HepG2 (cell line): ENCODE measurements around the gene TANC1. TPM values are rescaled to one million over a fixed set of nuclear protein-coding genes. Genes with fewer than 3 reads are reported as not detected.

Source experiments
- CBX5 ChIP-seq: sonication (generic); formaldehyde crosslinking; IDR thresholded peaks from 2 replicates; pipeline ENCODE4 v1.4.0; 2020; ENCODE audit warnings: missing genetic modification reagents, borderline replicate concordance
- HDAC2 ChIP-seq: sonication (generic); formaldehyde crosslinking; IDR thresholded peaks from 2 replicates; pipeline ENCODE4 v1.4.0; 2020; ENCODE audit warnings: missing genetic modification reagents
- NFIC ChIP-seq: IDR thresholded peaks from 2 replicates; pipeline ENCODE4 v1.6.1; 2012; ENCODE audit warnings: mild to moderate bottlenecking, low read length, inconsistent platforms
- TARDBP ChIP-seq: sonication (generic); formaldehyde crosslinking; IDR thresholded peaks from 2 replicates; pipeline ENCODE4 v1.8.0; 2022; ENCODE audit warnings: mild to moderate bottlenecking, missing genetic modification reagents
- ZNF138 ChIP-seq: sonication (generic); formaldehyde crosslinking; IDR thresholded peaks from 2 replicates; pipeline ENCODE4 v1.5.0; 2020; ENCODE audit warnings: mild to moderate bottlenecking, low read depth, missing genetic modification reagents
- ZNF674 ChIP-seq: sonication (generic); formaldehyde crosslinking; IDR thresholded peaks from 2 replicates; pipeline ENCODE4 v1.5.0; 2020; ENCODE audit warnings: low read depth, mild to moderate bottlenecking, missing genetic modification reagents
- polyA plus RNA-seq, 8 experiments: library from polyadenylated mRNA; depleted of rRNA in 3 of 8; stranded (reverse) in 7 of 8; unstranded in 1 of 8; fragments of >200 nt; fragmentation: Illumina TruSeq in 4 of 8; extraction: Trizol in 4 of 8; gene quantifications; 2 replicates each; pipeline versions ENCODE4 v1.2.1 to v1.2.3, GENCODE V29; 2011 to 2016; ENCODE audit warnings: low read depth in 4 of 8, missing spikeins in 1 of 8, mixed read lengths in 1 of 8; ENCODE audit not compliant: insufficient read depth in 1 of 8
- total RNA-seq, 5 experiments: library from RNA; depleted of rRNA; stranded (reverse); fragments of >200 nt; fragmentation: Illumina TruSeq; extraction: Trizol; gene quantifications; 2 replicates each; pipeline ENCODE4 v1.2.3, GENCODE V29; 2016; ENCODE audit warnings: low read depth in 1 of 5
- TF ChIP-seq, protein P1 (sequence below): sonication (generic); formaldehyde crosslinking; IDR thresholded peaks from 2 replicates; pipeline ENCODE4 v1.9.0; 2021; ENCODE audit warnings: missing genetic modification reagents, borderline replicate concordance
- TF ChIP-seq, protein P2 (sequence below): sonication (generic); formaldehyde crosslinking; IDR thresholded peaks from 2 replicates; pipeline ENCODE4 v1.4.0; 2020; ENCODE audit warnings: missing genetic modification reagents, borderline replicate concordance
- TF ChIP-seq, protein P3 (sequence below): sonication (generic); formaldehyde crosslinking; IDR thresholded peaks from 2 replicates; pipeline ENCODE4 v1.4.0; 2020; ENCODE audit warnings: mild to moderate bottlenecking, missing genetic modification reagents
- TF ChIP-seq, protein P4 (sequence below), 2 experiments: sonication (generic) in 1 of 2; formaldehyde crosslinking in 1 of 2; IDR thresholded peaks; 2 replicates each; pipeline versions ENCODE4 v1.4.0 to v1.6.1; 2018 to 2020; ENCODE audit warnings: missing genetic modification reagents in 2 of 2, borderline replicate concordance in 1 of 2, low read depth in 1 of 2, mild to moderate bottlenecking in 1 of 2, missing biosample characterization in 1 of 2

TANC1 gene
- total and polyA plus RNA-seq, 2 of the 13 experiments (the other 11 are each of a cell fraction or from before 2014, with no cell fraction given) = 2.3 to 5.6 TPM

DNA sequence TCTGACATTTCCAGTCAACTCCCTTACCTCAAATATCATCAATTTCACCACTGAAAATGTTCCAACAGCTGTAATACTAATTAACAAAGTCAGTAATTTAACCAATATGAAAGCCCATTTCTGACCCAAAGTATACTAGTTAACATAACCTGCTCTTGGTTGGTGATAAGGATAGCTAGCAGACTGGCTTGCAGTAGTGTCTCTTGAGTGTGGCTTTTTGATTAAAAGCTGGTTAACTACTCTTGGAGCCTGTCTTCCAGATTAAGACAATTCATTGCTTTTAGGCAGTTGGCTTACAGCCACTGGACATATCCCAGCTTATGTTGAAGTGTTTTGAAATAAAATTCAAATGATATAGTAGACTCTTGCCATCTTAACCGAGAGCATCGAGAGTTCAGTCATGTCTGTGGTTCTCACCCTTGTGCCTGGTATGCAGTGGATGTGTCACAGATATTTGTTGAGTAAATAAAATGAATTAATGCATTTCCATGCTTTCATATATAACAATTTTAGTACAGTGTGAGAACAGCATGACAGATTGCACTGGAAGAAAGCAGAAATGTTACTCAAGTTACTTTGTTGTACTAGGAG, 158.1 kb downstream of the TANC1 start (continued):
- TF ChIP-seq, protein P1, sequence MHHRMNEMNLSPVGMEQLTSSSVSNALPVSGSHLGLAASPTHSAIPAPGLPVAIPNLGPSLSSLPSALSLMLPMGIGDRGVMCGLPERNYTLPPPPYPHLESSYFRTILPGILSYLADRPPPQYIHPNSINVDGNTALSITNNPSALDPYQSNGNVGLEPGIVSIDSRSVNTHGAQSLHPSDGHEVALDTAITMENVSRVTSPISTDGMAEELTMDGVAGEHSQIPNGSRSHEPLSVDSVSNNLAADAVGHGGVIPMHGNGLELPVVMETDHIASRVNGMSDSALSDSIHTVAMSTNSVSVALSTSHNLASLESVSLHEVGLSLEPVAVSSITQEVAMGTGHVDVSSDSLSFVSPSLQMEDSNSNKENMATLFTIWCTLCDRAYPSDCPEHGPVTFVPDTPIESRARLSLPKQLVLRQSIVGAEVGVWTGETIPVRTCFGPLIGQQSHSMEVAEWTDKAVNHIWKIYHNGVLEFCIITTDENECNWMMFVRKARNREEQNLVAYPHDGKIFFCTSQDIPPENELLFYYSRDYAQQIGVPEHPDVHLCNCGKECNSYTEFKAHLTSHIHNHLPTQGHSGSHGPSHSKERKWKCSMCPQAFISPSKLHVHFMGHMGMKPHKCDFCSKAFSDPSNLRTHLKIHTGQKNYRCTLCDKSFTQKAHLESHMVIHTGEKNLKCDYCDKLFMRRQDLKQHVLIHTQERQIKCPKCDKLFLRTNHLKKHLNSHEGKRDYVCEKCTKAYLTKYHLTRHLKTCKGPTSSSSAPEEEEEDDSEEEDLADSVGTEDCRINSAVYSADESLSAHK = no peak
- TF ChIP-seq CBX5 = no peak
- TF ChIP-seq, protein P2, sequence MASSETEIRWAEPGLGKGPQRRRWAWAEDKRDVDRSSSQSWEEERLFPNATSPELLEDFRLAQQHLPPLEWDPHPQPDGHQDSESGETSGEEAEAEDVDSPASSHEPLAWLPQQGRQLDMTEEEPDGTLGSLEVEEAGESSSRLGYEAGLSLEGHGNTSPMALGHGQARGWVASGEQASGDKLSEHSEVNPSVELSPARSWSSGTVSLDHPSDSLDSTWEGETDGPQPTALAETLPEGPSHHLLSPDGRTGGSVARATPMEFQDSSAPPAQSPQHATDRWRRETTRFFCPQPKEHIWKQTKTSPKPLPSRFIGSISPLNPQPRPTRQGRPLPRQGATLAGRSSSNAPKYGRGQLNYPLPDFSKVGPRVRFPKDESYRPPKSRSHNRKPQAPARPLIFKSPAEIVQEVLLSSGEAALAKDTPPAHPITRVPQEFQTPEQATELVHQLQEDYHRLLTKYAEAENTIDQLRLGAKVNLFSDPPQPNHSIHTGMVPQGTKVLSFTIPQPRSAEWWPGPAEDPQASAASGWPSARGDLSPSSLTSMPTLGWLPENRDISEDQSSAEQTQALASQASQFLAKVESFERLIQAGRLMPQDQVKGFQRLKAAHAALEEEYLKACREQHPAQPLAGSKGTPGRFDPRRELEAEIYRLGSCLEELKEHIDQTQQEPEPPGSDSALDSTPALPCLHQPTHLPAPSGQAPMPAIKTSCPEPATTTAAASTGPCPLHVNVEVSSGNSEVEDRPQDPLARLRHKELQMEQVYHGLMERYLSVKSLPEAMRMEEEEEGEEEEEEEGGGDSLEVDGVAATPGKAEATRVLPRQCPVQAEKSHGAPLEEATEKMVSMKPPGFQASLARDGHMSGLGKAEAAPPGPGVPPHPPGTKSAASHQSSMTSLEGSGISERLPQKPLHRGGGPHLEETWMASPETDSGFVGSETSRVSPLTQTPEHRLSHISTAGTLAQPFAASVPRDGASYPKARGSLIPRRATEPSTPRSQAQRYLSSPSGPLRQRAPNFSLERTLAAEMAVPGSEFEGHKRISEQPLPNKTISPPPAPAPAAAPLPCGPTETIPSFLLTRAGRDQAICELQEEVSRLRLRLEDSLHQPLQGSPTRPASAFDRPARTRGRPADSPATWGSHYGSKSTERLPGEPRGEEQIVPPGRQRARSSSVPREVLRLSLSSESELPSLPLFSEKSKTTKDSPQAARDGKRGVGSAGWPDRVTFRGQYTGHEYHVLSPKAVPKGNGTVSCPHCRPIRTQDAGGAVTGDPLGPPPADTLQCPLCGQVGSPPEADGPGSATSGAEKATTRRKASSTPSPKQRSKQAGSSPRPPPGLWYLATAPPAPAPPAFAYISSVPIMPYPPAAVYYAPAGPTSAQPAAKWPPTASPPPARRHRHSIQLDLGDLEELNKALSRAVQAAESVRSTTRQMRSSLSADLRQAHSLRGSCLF (CRISPR knock-in tag) = no peak
- no peak for TF ChIP-seq HDAC2 (CRISPR knock-in tag)
- no peak for TF ChIP-seq TARDBP (CRISPR knock-in tag)
- TF ChIP-seq NFIC = no peak
- TF ChIP-seq ZNF138 (CRISPR knock-in tag) = no peak
- TF ChIP-seq, protein P3, sequence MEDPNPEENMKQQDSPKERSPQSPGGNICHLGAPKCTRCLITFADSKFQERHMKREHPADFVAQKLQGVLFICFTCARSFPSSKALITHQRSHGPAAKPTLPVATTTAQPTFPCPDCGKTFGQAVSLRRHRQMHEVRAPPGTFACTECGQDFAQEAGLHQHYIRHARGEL (CRISPR knock-in tag) = no peak
- TF ChIP-seq ZNF674 (CRISPR knock-in tag) = no peak
- TF ChIP-seq, protein P4, sequence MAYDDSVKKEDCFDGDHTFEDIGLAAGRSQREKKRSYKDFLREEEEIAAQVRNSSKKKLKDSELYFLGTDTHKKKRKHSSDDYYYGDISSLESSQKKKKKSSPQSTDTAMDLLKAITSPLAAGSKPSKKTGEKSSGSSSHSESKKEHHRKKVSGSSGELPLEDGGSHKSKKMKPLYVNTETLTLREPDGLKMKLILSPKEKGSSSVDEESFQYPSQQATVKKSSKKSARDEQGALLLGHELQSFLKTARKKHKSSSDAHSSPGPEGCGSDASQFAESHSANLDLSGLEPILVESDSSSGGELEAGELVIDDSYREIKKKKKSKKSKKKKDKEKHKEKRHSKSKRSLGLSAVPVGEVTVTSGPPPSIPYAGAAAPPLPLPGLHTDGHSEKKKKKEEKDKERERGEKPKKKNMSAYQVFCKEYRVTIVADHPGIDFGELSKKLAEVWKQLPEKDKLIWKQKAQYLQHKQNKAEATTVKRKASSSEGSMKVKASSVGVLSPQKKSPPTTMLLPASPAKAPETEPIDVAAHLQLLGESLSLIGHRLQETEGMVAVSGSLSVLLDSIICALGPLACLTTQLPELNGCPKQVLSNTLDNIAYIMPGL (CRISPR knock-in tag; IDR thresholded peaks at IDR 0.05; ENCODE audit: borderline replicate concordance in 1 of 2, low read depth in 1 of 2) = no peak
- TF ChIP-seq, all 625 proteins: peak for 0
